Hepatocyte (in vitro differentiated cells): Measurements from ENCODE around the gene ALDH1L1. TPM values are rescaled to one million over a fixed set of nuclear protein-coding genes. Genes with fewer than 3 reads are reported as not detected.
A peak's percentile ranks its signal among the peaks of the same experiment; 100 is the strongest.

Source experiments
- DNase-seq: peaks from one replicate; pipeline ENCODE4 v3.0.0-alpha.2; 2016; ENCODE audit warnings: low spot score
- H2AFZ ChIP-seq: fragments of 200-600 bp; sonication (generic); 2 replicates; pipeline ENCODE4 v1.6.0; 2016; ENCODE audit warnings: antibody characterized with exemption, mild to moderate bottlenecking
- H3K27ac ChIP-seq: fragments of 200-600 bp; sonication (generic); 2 replicates; pipeline ENCODE4 v1.5.1; 2016; ENCODE audit warnings: mild to moderate bottlenecking
- H3K27me3 ChIP-seq: fragments of 200-600 bp; sonication (generic); 2 replicates; pipeline ENCODE4 v1.6.1; 2016
- H3K36me3 ChIP-seq: fragments of 200-600 bp; sonication (generic); replicated peaks from 2 replicates; pipeline ENCODE4 v1.5.1; 2016; ENCODE audit warnings: low read depth; ENCODE audit not compliant: insufficient read depth
- H3K4me1 ChIP-seq: fragments of 200-600 bp; sonication (generic); 2 replicates; pipeline ENCODE4 v1.5.1; 2016; ENCODE audit warnings: mild to moderate bottlenecking, moderate library complexity; ENCODE audit not compliant: insufficient read depth
- H3K4me2 ChIP-seq: fragments of 200-600 bp; sonication (generic); 2 replicates; pipeline ENCODE4 v1.6.0; 2016
- H3K4me3 ChIP-seq: fragments of 200-600 bp; sonication (generic); 2 replicates; pipeline ENCODE4 v1.5.1; 2016; ENCODE audit warnings: mild to moderate bottlenecking
- H3K79me2 ChIP-seq: fragments of 200-600 bp; sonication (generic); 2 replicates; pipeline ENCODE4 v1.6.0; 2017; ENCODE audit warnings: mild to moderate bottlenecking
- H3K9me2 ChIP-seq: fragments of 200-600 bp; sonication (generic); replicated peaks from 2 replicates; pipeline ENCODE4 v1.6.0; 2017; ENCODE audit warnings: mild to moderate bottlenecking; ENCODE audit not compliant: insufficient read depth
- H3K9me3 ChIP-seq: fragments of 200-600 bp; sonication (generic); 2 replicates; pipeline ENCODE4 v1.5.1; 2016; ENCODE audit warnings: low read depth, mild to moderate bottlenecking
- H4K20me1 ChIP-seq: fragments of 200-600 bp; sonication (generic); 2 replicates; pipeline ENCODE4 v1.6.0; 2016; ENCODE audit warnings: mild to moderate bottlenecking; ENCODE audit not compliant: insufficient read depth, poor library complexity, severe bottlenecking
- CTCF ChIP-seq: fragments of 200-600 bp; sonication (generic); IDR thresholded peaks from 2 replicates; pipeline ENCODE4 v1.5.1; 2016; ENCODE audit warnings: antibody characterized with exemption, mild to moderate bottlenecking; ENCODE audit not compliant: poor library complexity
- EZH2 ChIP-seq: fragments of 200-600 bp; sonication (generic); IDR thresholded peaks from 2 replicates; pipeline ENCODE4 v1.6.1; 2016; ENCODE audit warnings: antibody characterized with exemption, mild to moderate bottlenecking, borderline replicate concordance
- EZH2phosphoT487 ChIP-seq: fragments of 200-600 bp; sonication (generic); IDR thresholded peaks from one replicate; pipeline ENCODE4 v1.6.1; 2018; ENCODE audit warnings: antibody characterized with exemption, mild to moderate bottlenecking, low read depth, moderate library complexity; ENCODE audit not compliant: unreplicated experiment, severe bottlenecking
- WGBS: methylation state at CpG from one replicate; pipeline ENCODE4 v1.1.6; 2016; ENCODE audit warnings: low lambda C conversion rate; ENCODE audit errors: missing lambda C conversion rate; 5-methylcytosine and 5-hydroxymethylcytosine counted together
- polyA plus RNA-seq: library from polyadenylated mRNA; unstranded; fragments of >200 nt; fragmentation: Nextera tagmentation; extraction: Ambion mirVana; gene quantifications from 2 replicates; pipeline ENCODE4 v1.2.1, GENCODE V29; 2016
- total RNA-seq: library from RNA; depleted of rRNA; stranded (reverse); fragments of >200 nt; gene quantifications from 2 replicates; pipeline ENCODE4 v1.2.3, GENCODE V29; 2014

ALDH1L1 gene
- total and polyA plus RNA-seq, 2 experiments from 2014 or later: 15.9 to 22.6 TPM

- 76% methylated on average over 5 of the region's 5 CpGs for WGBS
- no peaks in the 10 kb centered on the region for H3K4me1 ChIP-seq
- no peaks in the 10 kb centered on the region for H3K36me3 ChIP-seq
- no peaks in the 10 kb centered on the region for H3K79me2 ChIP-seq
- no peaks in the 10 kb centered on the region for H3K9me2 ChIP-seq
- H2AFZ ChIP-seq: no peak overlapping the region
- H4K20me1 ChIP-seq: no peaks in the 10 kb centered on the region
- H3K9me3 ChIP-seq: no peaks in the 10 kb centered on the region
- no peaks in the 10 kb centered on the region for H3K27me3 ChIP-seq
- no peak overlapping the region for H3K4me2 ChIP-seq
- DNase-seq: peak; percentile 17
- H3K4me3 ChIP-seq: no peak overlapping the region
- TF ChIP-seq CTCF: no peak
- no peak for TF ChIP-seq EZH2phosphoT487
- TF ChIP-seq EZH2: no peak
- no peak overlapping the region for H3K27ac ChIP-seq
These were observed 77.8 kb downstream of the ALDH1L1 start for GRCh38 chr3:126102530-126102951.

- 94% methylated on average over 7 of the region's 8 CpGs for WGBS
- TF ChIP-seq CTCF (no peak), EZH2 (no peak), EZH2phosphoT487 (no peak)
- no peak for DNase-seq
These were observed 78.4 kb downstream of the ALDH1L1 start for GRCh38 chr3:126102011-126102410.

GRCh38 chr3:126101521-126101982, 78.8 kb downstream of the ALDH1L1 start:
- Histone ChIP-seq H3K9me2 (no peaks in the 10 kb centered on the region), H3K4me3 (no peak overlapping the region), H3K36me3 (no peaks in the 10 kb centered on the region), H3K9me3 (no peaks in the 10 kb centered on the region), H2AFZ (no peak overlapping the region), H4K20me1 (no peaks in the 10 kb centered on the region), H3K27me3 (no peaks in the 10 kb centered on the region), H3K4me2 (no peak overlapping the region), H3K27ac (no peak overlapping the region), H3K79me2 (no peaks in the 10 kb centered on the region), H3K4me1 (no peaks in the 10 kb centered on the region)
- WGBS: 89% methylated on average over 10 of the region's 10 CpGs
- TF ChIP-seq EZH2phosphoT487: no peak
- TF ChIP-seq EZH2: no peak
- TF ChIP-seq CTCF: no peak
- no peak for DNase-seq

More at GRCh38 chr3:126102011-126102410, 78.4 kb downstream of the ALDH1L1 start:
- no peak overlapping the region for H3K4me3 ChIP-seq
- H3K27me3 ChIP-seq: no peaks in the 10 kb centered on the region
- H3K9me2 ChIP-seq: no peaks in the 10 kb centered on the region
- H2AFZ ChIP-seq: no peak overlapping the region
- H3K9me3 ChIP-seq: no peaks in the 10 kb centered on the region
- no peaks in the 10 kb centered on the region for H3K79me2 ChIP-seq
- no peak overlapping the region for H3K27ac ChIP-seq
- H3K36me3 ChIP-seq: no peaks in the 10 kb centered on the region
- H3K4me2 ChIP-seq: no peak overlapping the region
- H3K4me1 ChIP-seq: no peaks in the 10 kb centered on the region
- H4K20me1 ChIP-seq: no peaks in the 10 kb centered on the region
